HL-60 (cell line): ENCODE results near the gene TMEM82.

Experiments
- DNase-seq, 2 experiments: peaks; one replicate each; pipeline ENCODE4 v3.0.0-alpha.2; 2010 to 2020; ENCODE audit warnings: low read depth in 1 of 2, low spot score in 1 of 2
- H3K27ac ChIP-seq: fragments of 250-450 bp; sonication (Bioruptor Pico); replicated peaks from 2 replicates; pipeline ENCODE4 v1.5.1; 2020; ENCODE audit warnings: mild to moderate bottlenecking, moderate library complexity
- H3K27me3 ChIP-seq: fragments of 250-450 bp; sonication (Bioruptor Pico); 2 replicates; pipeline ENCODE4 v1.5.1; 2021; ENCODE audit warnings: mild to moderate bottlenecking, moderate library complexity; ENCODE audit not compliant: insufficient read depth, poor library complexity, severe bottlenecking
- H3K4me3 ChIP-seq: replicated peaks from 2 replicates; pipeline ENCODE4 v1.5.1; 2011; ENCODE audit warnings: mild to moderate bottlenecking, control low read depth, low read length; ENCODE audit not compliant: insufficient read depth
- CTCF ChIP-seq: IDR thresholded peaks from one replicate; pipeline ENCODE4 v1.5.1; 2011; ENCODE audit warnings: low read length, control low read depth, inconsistent platforms; ENCODE audit not compliant: insufficient read depth
- GABPA ChIP-seq: IDR thresholded peaks from 2 replicates; pipeline ENCODE4 v1.6.1; 2012; ENCODE audit warnings: low read depth
- POLR2AphosphoS5 ChIP-seq: IDR thresholded peaks from 2 replicates; pipeline ENCODE4 v1.6.1; 2012; ENCODE audit warnings: low read depth
- REST ChIP-seq: IDR thresholded peaks from 2 replicates; pipeline ENCODE4 v1.6.1; 2012; ENCODE audit warnings: low read depth; ENCODE audit not compliant: insufficient replicate concordance
- SPI1 ChIP-seq: IDR thresholded peaks from 2 replicates; pipeline ENCODE4 v1.6.1; 2012; ENCODE audit warnings: low read depth, mild to moderate bottlenecking, borderline replicate concordance

TMEM82 gene

GRCh38 chr1:15730936-15731335, 11.4 kb upstream of the TMEM82 start:
- no peak overlapping the region for H3K27ac ChIP-seq
- no peak for DNase-seq
- no peaks in the 10 kb centered on the region for H3K27me3 ChIP-seq
- TF ChIP-seq POLR2AphosphoS5 (no peak), REST (no peak), SPI1 (no peak), GABPA (no peak), CTCF (no peak)
- H3K4me3 ChIP-seq = no peak overlapping the region

- DNase-seq = no peak
- no peaks in the 10 kb centered on the region for H3K27me3 ChIP-seq
- no peak for TF ChIP-seq POLR2AphosphoS5
- TF ChIP-seq GABPA = no peak
- no peak for TF ChIP-seq CTCF
- TF ChIP-seq SPI1 = no peak
- TF ChIP-seq REST = no peak
- H3K4me3 ChIP-seq = no peak overlapping the region
- no peak overlapping the region for H3K27ac ChIP-seq
These were observed 10.3 kb upstream of the TMEM82 start for GRCh38 chr1:15731735-15732685.

- no peak for DNase-seq
- TF ChIP-seq REST (no peak), POLR2AphosphoS5 (no peak), GABPA (no peak), SPI1 (no peak), CTCF (no peak)
- H3K4me3 ChIP-seq = no peak overlapping the region
These were observed 9.6 kb upstream of the TMEM82 start for GRCh38 chr1:15732686-15733081.

More at GRCh38 chr1:15732686-15733081, 9.6 kb upstream of the TMEM82 start:
- no peak overlapping the region for H3K27ac ChIP-seq
- H3K27me3 ChIP-seq = no peaks in the 10 kb centered on the region
